Mucosa of gallbladder (tissue), 1 donor: ENCODE data around the gene MRPS30. TPM values are rescaled to one million over a fixed set of nuclear protein-coding genes. Genes with fewer than 3 reads are reported as not detected.
"Not testable (repeated sequence)": the region's sequence is repeated elsewhere in the genome, so short reads cannot be mapped to it uniquely, and the experiment has no call there.

Experiments
- DNase-seq: peaks from one replicate; pipeline ENCODE4 v3.0.0-alpha.2; 2020; ENCODE audit warnings: low spot score
- total RNA-seq: library from RNA; stranded (reverse); gene quantifications from one replicate; pipeline ENCODE4 v1.2.1, GENCODE V29; 2021
- donor health status: DM: no; HTN: no; CAD: no.

Gene MRPS30
- total RNA-seq, 1 donor from 2014 or later, result 45.1 TPM

GRCh38 chr5:44814761-44815160 is 6.0 kb downstream of the MRPS30 start:
- no peak for DNase-seq

DNA sequence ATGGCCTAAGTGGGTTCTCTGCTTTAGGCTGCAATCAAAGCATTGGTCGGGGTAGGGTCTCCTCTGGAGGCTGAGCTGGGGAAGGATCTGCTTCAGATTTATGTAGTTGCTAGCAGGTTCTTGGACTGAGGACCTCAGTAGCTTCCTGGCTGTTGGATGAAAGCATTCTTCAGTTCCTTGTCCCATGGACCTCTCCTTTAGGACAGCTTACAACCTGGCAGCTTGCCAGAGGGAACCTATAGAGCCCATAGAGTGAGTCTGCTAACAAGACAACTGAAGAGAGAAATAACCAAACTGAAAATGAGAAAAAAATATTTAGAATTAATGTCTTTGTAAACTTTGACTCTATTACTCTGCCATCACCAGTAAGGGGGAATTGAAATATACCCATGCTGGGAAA is 12.4 kb downstream of the MRPS30 start:
- no peak for DNase-seq

DNA sequence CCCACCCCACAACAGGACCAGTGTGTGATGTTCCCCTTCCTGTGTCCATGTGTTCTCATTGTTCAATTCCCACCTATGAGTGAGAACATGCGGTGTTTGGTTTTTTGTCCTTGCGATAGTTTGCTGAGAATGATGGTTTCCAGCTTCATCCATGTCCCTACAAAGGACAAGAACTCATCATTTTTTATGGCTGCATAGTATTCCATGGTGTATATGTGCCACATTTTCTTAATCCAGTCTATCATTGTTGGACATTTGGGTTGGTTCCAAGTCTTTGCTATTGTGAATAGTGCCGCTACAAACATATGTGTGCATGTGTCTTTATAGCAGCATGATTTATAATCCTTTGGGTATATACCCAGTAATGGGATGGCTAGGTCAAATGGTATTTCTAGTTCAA is 15.9 kb downstream of the MRPS30 start:
- not testable (repeated sequence) for DNase-seq

GRCh38 chr5:44827681-44828080 is 18.9 kb downstream of the MRPS30 start:
- no peak for DNase-seq

GRCh38 chr5:44828719-44829118 is 20.0 kb downstream of the MRPS30 start:
- no peak for DNase-seq

GRCh38 chr5:44830951-44831350 is 22.2 kb downstream of the MRPS30 start:
- no peak for DNase-seq

DNA sequence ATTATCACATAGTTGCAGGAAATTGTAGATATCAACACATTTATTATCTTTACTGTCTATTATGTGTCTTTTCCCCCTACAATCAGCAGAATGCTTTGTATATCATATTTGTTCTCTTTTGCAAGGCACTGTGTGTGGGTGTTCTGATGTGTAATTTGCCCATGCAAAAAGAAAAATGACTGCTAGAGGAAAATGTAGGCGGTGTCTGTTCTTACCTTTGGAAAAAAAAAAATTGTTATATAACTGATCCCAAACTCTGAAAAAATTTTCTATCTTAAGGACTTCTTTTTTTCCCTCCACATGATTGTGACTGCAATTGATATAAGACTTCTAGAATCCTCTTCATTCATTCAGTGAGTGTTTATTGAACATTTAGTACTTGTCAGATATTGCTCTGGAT is 24.5 kb downstream of the MRPS30 start:
- DNase-seq, result no peak

- no peak for DNase-seq
Measured at GRCh38 chr5:44835693-44836092, 26.9 kb downstream of the MRPS30 start.

GRCh38 chr5:44839018-44839681 is 30.4 kb downstream of the MRPS30 start:
- DNase-seq, result no peak

DNA sequence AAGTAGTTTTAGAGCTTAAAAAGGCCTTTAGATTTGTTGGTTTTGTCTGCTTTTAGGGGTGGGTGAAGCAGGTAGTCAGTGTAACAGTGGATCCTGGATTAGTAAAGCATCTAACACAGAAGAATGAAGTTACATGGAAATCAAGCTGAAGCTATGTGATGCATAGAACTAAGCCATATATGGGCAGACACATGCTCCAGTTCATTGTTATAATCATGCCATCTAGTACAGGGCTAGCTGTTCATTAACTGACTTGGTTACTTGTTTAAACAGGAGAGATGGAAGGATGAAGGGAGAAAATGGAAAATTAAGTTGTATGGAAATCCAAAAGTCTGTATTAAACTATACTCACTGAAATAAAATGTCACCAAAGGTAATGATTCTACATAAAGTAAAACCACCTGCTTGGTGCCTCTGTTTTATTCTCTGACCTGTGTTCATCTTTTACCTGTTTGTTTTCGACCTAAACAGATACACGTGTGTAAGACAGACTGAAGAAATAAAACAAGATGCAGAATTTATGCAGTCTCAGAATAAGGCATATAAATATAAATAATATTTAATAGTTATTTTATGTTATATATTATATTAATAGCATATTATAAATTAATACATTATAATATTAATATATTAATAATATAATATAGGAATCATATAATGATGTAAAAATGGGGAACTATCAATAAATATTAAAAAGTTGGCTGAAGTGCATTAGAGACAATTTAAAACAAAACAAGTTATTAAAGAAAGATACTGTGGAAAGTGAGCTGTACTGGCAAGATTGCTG is 33.9 kb downstream of the MRPS30 start:
- no peak for DNase-seq

DNA sequence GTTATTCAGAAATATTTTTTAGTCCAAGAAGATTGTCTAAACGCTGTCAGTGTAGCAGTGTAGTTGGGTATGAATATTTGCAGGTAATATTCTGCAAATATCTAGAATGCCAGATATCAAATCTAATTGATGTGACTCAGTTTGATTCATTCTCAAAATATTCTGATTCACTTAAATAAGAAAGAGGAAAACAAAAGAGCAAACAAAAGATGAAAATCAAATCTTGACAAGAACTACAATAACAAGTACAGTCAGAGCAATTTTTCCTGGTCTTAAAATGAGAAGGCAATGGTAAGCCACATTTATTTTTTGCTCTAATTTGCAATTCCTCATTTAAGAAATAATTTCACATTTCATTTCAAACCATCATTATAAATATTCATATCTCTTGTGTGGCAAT is 36.0 kb downstream of the MRPS30 start:
- DNase-seq, result no peak

GRCh38 chr5:44845777-44846176 is 37.0 kb downstream of the MRPS30 start:
- DNase-seq, result no peak

DNA sequence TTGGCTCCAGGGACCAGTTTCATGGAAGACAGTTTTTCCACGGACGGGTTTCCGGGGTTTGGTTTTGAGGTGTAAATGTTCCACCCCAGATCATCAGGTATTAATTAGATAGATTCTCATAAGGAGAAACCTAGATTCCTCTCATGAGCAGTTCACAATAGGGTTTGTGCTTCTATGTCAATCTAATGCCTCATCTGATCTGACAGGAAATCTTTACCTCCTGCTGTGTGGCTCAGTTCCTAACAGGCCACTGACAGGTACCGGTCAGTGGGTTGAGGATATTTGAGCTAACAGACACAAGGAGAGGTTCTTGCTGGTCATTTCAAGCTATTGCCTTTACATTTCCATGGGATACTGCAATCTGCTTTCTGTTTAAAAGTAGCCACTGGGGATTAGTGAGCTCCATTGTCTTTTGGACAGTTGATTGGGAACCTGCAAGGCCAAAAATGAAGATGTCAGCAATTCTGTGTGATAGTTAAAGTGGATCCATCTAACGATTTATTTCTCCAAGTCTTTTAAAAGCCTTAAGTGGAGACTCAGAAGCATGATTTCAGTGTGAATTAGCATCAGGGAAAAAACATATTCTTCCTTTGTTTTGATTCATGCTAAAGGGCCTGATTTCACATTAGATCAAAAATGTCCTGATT is 38.6 kb downstream of the MRPS30 start:
- DNase-seq, result no peak

- DNase-seq, result no peak
Measured at GRCh38 chr5:44860267-44860666, 51.5 kb downstream of the MRPS30 start.

DNA sequence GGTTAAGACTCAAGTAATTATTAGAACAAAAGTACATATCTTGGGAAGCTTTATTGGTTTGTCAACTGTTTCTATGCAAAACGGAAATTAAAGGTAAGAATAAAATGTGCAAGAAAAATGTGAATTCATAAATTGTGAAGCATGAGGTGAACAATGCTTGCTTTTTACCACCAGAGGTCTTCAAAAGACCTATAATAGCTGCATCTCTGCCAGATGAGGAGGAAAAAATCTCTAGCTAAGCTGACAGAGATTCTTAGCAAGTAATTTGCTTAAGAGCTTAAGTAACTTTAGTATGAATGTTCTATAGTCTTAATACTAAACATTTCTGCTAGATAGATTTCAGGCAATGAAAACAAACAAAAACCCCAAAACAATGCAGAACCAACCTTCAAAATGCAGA is 54.1 kb downstream of the MRPS30 start:
- DNase-seq, result no peak
